Heart left ventricle (tissue), 16 donors: Measurements from ENCODE around the gene TNFRSF8. TPM values are rescaled to one million over a fixed set of nuclear protein-coding genes. Genes with fewer than 3 reads are reported as not detected.

Experiments used
- ATAC-seq, 4 donors: fragments of 200-7000 bp; cut with Tn5 transposase; one replicate each; pipeline ENCODE4 v1.9.1; 2020 to 2022; ENCODE audit warnings: moderate library complexity in 4 of 4, mild to moderate bottlenecking in 3 of 4, moderate number of reproducible peaks in 1 of 4
- DNase-seq, 5 donors: peaks; one replicate each; pipeline ENCODE4 v3.0.0-alpha.2; 2020
- H3K27ac ChIP-seq, 12 donors: fragments of 200-600 bp; sonication (generic) in 4 of 12; one replicate each; pipeline versions ENCODE4 v1.5.0 to v1.8.0; 2016 to 2022; ENCODE audit warnings: mild to moderate bottlenecking in 2 of 12
- H3K27me3 ChIP-seq, 9 donors: fragments of 200-600 bp; sonication (generic) in 2 of 9; one replicate each; pipeline versions ENCODE4 v1.5.1 to v1.8.0; 2016 to 2022; ENCODE audit warnings: mild to moderate bottlenecking in 3 of 9
- H3K36me3 ChIP-seq, 9 donors: fragments of 200-600 bp; sonication (generic) in 2 of 9; one replicate each; pipeline versions ENCODE4 v1.5.0 to v1.8.0; 2018 to 2022; ENCODE audit warnings: mild to moderate bottlenecking in 2 of 9
- H3K4me1 ChIP-seq, 12 donors: fragments of 200-600 bp; sonication (generic) in 4 of 12; one replicate each; pipeline versions ENCODE4 v1.5.0 to v1.8.0; 2016 to 2022; ENCODE audit warnings: mild to moderate bottlenecking in 3 of 12
- H3K4me3 ChIP-seq, 12 donors: fragments of 200-600 bp; sonication (generic) in 4 of 12; one replicate each; pipeline versions ENCODE4 v1.5.0 to v1.8.0; 2017 to 2022; ENCODE audit warnings: mild to moderate bottlenecking in 9 of 12, moderate library complexity in 4 of 12
- H3K9me3 ChIP-seq, 12 donors: fragments of 200-600 bp; sonication (generic) in 4 of 12; one replicate each; pipeline versions ENCODE4 v1.5.0 to v1.8.0; 2016 to 2022; ENCODE audit warnings: mild to moderate bottlenecking in 1 of 12
- CTCF ChIP-seq, 12 donors: fragments of 200-600 bp; sonication (generic) in 4 of 12; IDR thresholded peaks; one replicate each; pipeline versions ENCODE4 v1.5.0 to v1.8.0; 2018 to 2022; ENCODE audit warnings: antibody characterized with exemption in 12 of 12, mild to moderate bottlenecking in 5 of 12
- POLR2A ChIP-seq, 2 donors: fragments of 450-650 bp; IDR thresholded peaks; one replicate each; pipeline ENCODE4 v1.6.1; 2017; ENCODE audit warnings: antibody characterized with exemption in 2 of 2, mild to moderate bottlenecking in 2 of 2, moderate library complexity in 2 of 2
- WGBS, 4 donors: extraction: QIAGEN DNeasy Blood & Tissue Kit in 2 of 4; methylation state at CpG; one replicate each; pipeline versions ENCODE4 v1.1.5 to v1.1.7; 2013 to 2018; 5-methylcytosine and 5-hydroxymethylcytosine counted together
- intact Hi-C, 10 donors: fragments of 100-400 bp; cut with DNase I; formaldehyde crosslinking; loops; one replicate each; pipeline versions ENCODE4 v1.11.1 to v1.14.2; 2022
- polyA plus RNA-seq, 2 donors: library from polyadenylated mRNA; stranded (reverse); fragments of 200-250 nt; gene quantifications; one replicate each; pipeline ENCODE4 v1.2.3, GENCODE V29; 2013
- total RNA-seq, 9 donors: library from RNA; depleted of rRNA in 2 of 9; stranded (reverse); fragments of >200 nt in 2 of 9; fragmentation: NEBNext Ultra II Directional in 3 of 9; extraction: Animal tissue kit (Norgen Biotek cat#: 25700) in 3 of 9; gene quantifications; one replicate each; pipeline versions ENCODE4 v1.1.0 to v1.2.4, GENCODE V29; 2016 to 2023
- donor health status: ischemic (EF 13 %, LVEDD 7.1; RV severe dilation, severe dysfunction).
- donor health status: healthy with polysubstance abuse.
- donor health status: DM: no; HTN: yes; CAD: no.
- donor health status: DM: no; HTN: no; CAD: no.
- donor health status: ischemic (EF 25% LVEDD 6.9; RV normal size, moderate dysfunction).
- donor health status: ischemic (EF 25% LVEDD 5.7; RV mildly dilated, moderate dysfunction).
- donor health status: healthy.
- donor health status: DM: yes; HTN: yes; CAD: no.
- donor health status: ischemic (EF 35%, LVEDD 5.7; RV mildly dilated, moderate dysfunction).
- donor health status: nonischemic (EF 11% LVEDD 7.7; RV severe dilation, severe dysfunction).
- donor health status: DM: yes; HTN: yes; CAD: no.
- donor health status: PGD.
- donor health status: ischemic (EF 29% LVEDD 5.4; RV normal size, mild dysfunction).
- donor health status: nonischemic (EF 23%, LVEDD 6.1; RV moderate dilation, normal function).

The TNFRSF8 gene
- total and polyA plus RNA-seq, 11 donors = 0.51 to 4.5 (median 0.76) TPM

- ATAC-seq = peak in 3 of 4 donors; percentile 30 to 54 (median 34)
- TF ChIP-seq CTCF (IDR thresholded peaks at IDR 0.05) = peak; percentile 17 to 57 (median 36)
- TF ChIP-seq POLR2A (IDR thresholded peaks at IDR 0.05) = no peak
- peaks cover 0 to 6% (median 0%) of the 10 kb centered on the region in 12 donors for H3K4me1 ChIP-seq
- no peak overlapping the region for H3K4me3 ChIP-seq
- H3K9me3 ChIP-seq = peaks cover 0 to 27% (median 4%) of the 10 kb centered on the region in 12 donors
- no peaks in the 10 kb centered on the region for H3K36me3 ChIP-seq
- peak in 1 of 5 donors; percentile 20 for DNase-seq
- H3K27me3 ChIP-seq = peaks cover 0 to 13% (median 0%) of the 10 kb centered on the region in 9 donors
- WGBS, 4 donors = 37 to 52% (median 44%) methylated on average over 20 to 23 of the region's 23 CpGs
- intact Hi-C loops = no loop called here
- no peak overlapping the region for H3K27ac ChIP-seq
These were observed 16.1 kb downstream of the TNFRSF8 start for GRCh38 chr1:12078938-12079861.

GRCh38 chr1:12080156-12080555, 17.1 kb downstream of the TNFRSF8 start:
- ATAC-seq (no peak), DNase-seq (peak in 1 of 5 donors; percentile 12)
- Histone ChIP-seq H3K4me1 (peaks cover 0 to 4% (median 0%) of the 10 kb centered on the region in 12 donors), H3K36me3 (no peaks in the 10 kb centered on the region), H3K27me3 (peaks cover 0 to 7% (median 0%) of the 10 kb centered on the region in 9 donors), H3K27ac (no peak overlapping the region), H3K9me3 (peaks cover 0 to 27% (median 4%) of the 10 kb centered on the region in 12 donors), H3K4me3 (no peak overlapping the region)
- intact Hi-C loops = loop anchor here in 1 of 10 donors (5.0 kb wide), 1 partner anchor 48 kb away; no protein-coding TSS in a partner anchor
- WGBS, 4 donors = 68 to 86% (median 77%) methylated on average over 5 to 6 of the region's 6 CpGs
- TF ChIP-seq CTCF (IDR thresholded peaks at IDR 0.05) (no peak), POLR2A (IDR thresholded peaks at IDR 0.05) (no peak)

DNA sequence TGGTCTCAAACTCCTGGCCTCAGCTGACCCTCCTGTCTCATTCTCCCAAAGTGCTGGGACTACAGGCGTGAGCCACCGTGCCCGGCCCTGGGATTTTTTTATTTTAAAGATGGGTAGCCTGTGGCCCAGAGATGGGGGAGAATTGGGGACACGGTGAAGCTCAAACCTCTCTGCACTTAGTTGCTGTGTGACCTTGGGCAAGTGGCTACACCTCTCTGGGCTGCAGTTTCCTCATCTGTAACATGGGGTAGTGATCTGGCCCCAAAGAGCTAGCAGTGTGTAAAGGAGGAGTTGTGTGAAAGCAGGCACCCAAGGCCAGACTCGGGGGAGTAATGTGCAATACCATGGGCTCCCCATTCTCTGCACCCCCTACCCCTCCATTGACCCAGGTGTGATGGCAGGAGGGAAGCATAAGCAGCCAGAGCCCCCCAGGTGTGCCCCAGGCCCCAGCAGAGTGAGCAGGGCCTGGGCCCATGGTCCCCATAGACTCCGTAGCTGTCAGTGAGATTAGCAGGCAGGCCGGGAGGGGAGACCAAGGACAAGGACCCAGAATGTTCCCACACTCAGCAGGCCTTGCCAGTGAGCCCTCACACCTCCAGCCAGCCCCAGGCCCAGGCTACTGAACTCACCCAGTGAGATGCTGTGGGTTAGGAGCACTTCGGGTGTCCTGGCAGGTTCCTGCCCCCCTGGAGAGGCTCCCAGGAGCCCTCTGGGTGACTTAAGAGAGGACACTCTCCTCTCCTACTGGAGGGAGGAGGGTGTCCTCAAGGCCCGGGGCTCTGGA, 17.9 kb downstream of the TNFRSF8 start:
- no peaks in the 10 kb centered on the region for H3K36me3 ChIP-seq
- peaks cover 0 to 27% (median 4%) of the 10 kb centered on the region in 12 donors for H3K9me3 ChIP-seq
- intact Hi-C loops = loop anchor here in 1 of 10 donors (5.0 kb wide), 1 partner anchor 49 kb away; no protein-coding TSS in a partner anchor
- DNase-seq (peak in 1 of 5 donors; percentile 9), ATAC-seq (no peak)
- 93 to 99% (median 97%) methylated on average over 7 to 9 of the region's 9 CpGs for WGBS, 4 donors
- no peak overlapping the region for H3K27ac ChIP-seq
- no peaks in the 10 kb centered on the region for H3K4me1 ChIP-seq
- no peak overlapping the region for H3K4me3 ChIP-seq
- H3K27me3 ChIP-seq = peaks cover 0 to 7% (median 0%) of the 10 kb centered on the region in 9 donors
- TF ChIP-seq CTCF (IDR thresholded peaks at IDR 0.05) = no peak
- TF ChIP-seq POLR2A (IDR thresholded peaks at IDR 0.05) = no peak
